GM12878 (cell line): ENCODE data around the gene ZNF618. TPM values are rescaled to one million over a fixed set of nuclear protein-coding genes. Genes with fewer than 3 reads are reported as not detected.

Source experiments
- ATAC-seq: fragments of 200-7000 bp; cut with Tn5 transposase; 3 replicates; pipeline ENCODE4 v1.9.1; 2020; ENCODE audit warnings: mild to moderate bottlenecking, moderate library complexity
- BruUV-seq: library from RNA; stranded (reverse); fragments of 400-500 nt; replicated peaks from 2 replicates; lab custom pipeline; 2021; lab: Mats Ljungman, UMichigan
- CTCF ChIA-PET: fragments of 300-600 bp; sonication (Branson Sonifier 250); formaldehyde crosslinking; extraction: SDS; loops from one replicate; lab custom pipeline; 2021; ENCODE audit warnings: inconsistent platforms; lab: Yijun Ruan, JAX
- POLR2A ChIA-PET: fragments of 350-600 bp; formaldehyde crosslinking; extraction: SDS; loops from one replicate; lab custom pipeline; 2021; ENCODE audit warnings: inconsistent platforms; lab: Charles Lee
- RAD21 ChIA-PET: fragments of 300-600 bp; sonication (Branson Sonifier 250); formaldehyde crosslinking; loops from one replicate; lab custom pipeline; 2023; ENCODE audit warnings: antibody characterized with exemption; ENCODE audit not compliant: unreplicated experiment; lab: Charles Lee
- SMC1A ChIA-PET: fragments of 300-600 bp; sonication (Branson Sonifier 250); formaldehyde crosslinking; loops from one replicate; lab custom pipeline; 2023; ENCODE audit not compliant: unreplicated experiment, uncharacterized antibody; lab: Charles Lee
- DNase-seq: peaks from one replicate; pipeline ENCODE4 v3.0.0-alpha.2; 2011; ENCODE audit warnings: low read depth, low spot score
- FAIRE-seq: peaks from 3 replicates; lab custom pipeline; 2011; peaks lifted over from hg19 to GRCh38; lab: Jason Lieb, UNC
- H2AFZ ChIP-seq: 2 replicates; pipeline ENCODE4 v1.6.0; 2011; ENCODE audit warnings: low read depth, low read length, control low read depth; ENCODE audit not compliant: control insufficient read depth
- H3K27ac ChIP-seq: 2 replicates; pipeline ENCODE4 v1.5.1; 2011; ENCODE audit warnings: control low read depth; ENCODE audit not compliant: control insufficient read depth, insufficient read depth
- H3K27me3 ChIP-seq, 2 experiments: replicated peaks in 1 of 2; 2 replicates each; pipeline versions ENCODE4 v1.6.0 to v1.6.1; 2011; ENCODE audit warnings: low read length in 1 of 2; ENCODE audit not compliant: control insufficient read depth in 2 of 2, insufficient read depth in 2 of 2
- H3K36me3 ChIP-seq, 2 experiments: 2 replicates each; pipeline ENCODE4 v1.5.1; 2011; ENCODE audit warnings: low read length in 1 of 2; ENCODE audit not compliant: control insufficient read depth in 2 of 2, insufficient read depth in 2 of 2
- H3K4me1 ChIP-seq: 2 replicates; pipeline ENCODE4 v1.6.1; 2011; ENCODE audit warnings: mild to moderate bottlenecking, low read length, moderate library complexity, mixed read lengths; ENCODE audit not compliant: control insufficient read depth, insufficient read depth
- H3K4me2 ChIP-seq: 2 replicates; pipeline ENCODE4 v1.6.0; 2011; ENCODE audit warnings: control low read depth; ENCODE audit not compliant: control insufficient read depth, insufficient read depth
- H3K4me3 ChIP-seq: fragments of 200-600 bp; sonication (generic); 2 replicates; pipeline ENCODE4 v1.5.1; 2016
- H3K79me2 ChIP-seq: 2 replicates; pipeline ENCODE4 v1.6.0; 2011; ENCODE audit warnings: low read length; ENCODE audit not compliant: control insufficient read depth, insufficient read depth
- H3K9ac ChIP-seq: 2 replicates; pipeline ENCODE4 v1.8.0; 2011; ENCODE audit warnings: low read length, control low read depth, mixed read lengths; ENCODE audit not compliant: control insufficient read depth, insufficient read depth
- H3K9me3 ChIP-seq: replicated peaks from 3 replicates; pipeline ENCODE4 v1.5.1; 2011; ENCODE audit warnings: mild to moderate bottlenecking, low read length; ENCODE audit not compliant: control insufficient read depth, insufficient read depth
- H4K20me1 ChIP-seq: 2 replicates; pipeline ENCODE4 v1.6.0; 2011; ENCODE audit not compliant: control insufficient read depth, insufficient read depth
- BACH1 ChIP-seq: fragments of 450-650 bp; IDR thresholded peaks from 2 replicates; pipeline ENCODE4 v1.6.1; 2017; ENCODE audit warnings: mild to moderate bottlenecking, borderline replicate concordance
- IRF3 ChIP-seq: fragments of 450-650 bp; IDR thresholded peaks from 2 replicates; pipeline ENCODE4 v1.6.1; 2014; ENCODE audit warnings: mild to moderate bottlenecking
- ZBTB40 ChIP-seq: fragments of 450-650 bp; IDR thresholded peaks from 2 replicates; pipeline ENCODE4 v1.6.1; 2016; ENCODE audit warnings: mild to moderate bottlenecking, moderate library complexity, borderline replicate concordance
- WGBS: methylation state at CpG from one replicate; pipeline ENCODE4 v1.1.6; 2016; ENCODE audit warnings: low lambda C conversion rate; ENCODE audit not compliant: insufficient replicate concordance, insufficient coverage; ENCODE audit errors: missing lambda C conversion rate; 5-methylcytosine and 5-hydroxymethylcytosine counted together
- in situ Hi-C: fragments of 300-500 bp; cut with MboI; formaldehyde crosslinking; loops from 9 replicates; pipeline ENCODE4 v1.14.3; 2018; ENCODE audit warnings: mixed read lengths
- intact Hi-C: fragments of 100-400 bp; cut with micrococcal nuclease; formaldehyde crosslinking; loops from one replicate; pipeline ENCODE4 v1.14.2; 2022; ENCODE audit not compliant: unreplicated experiment
- polyA plus RNA-seq, 11 experiments: library from polyadenylated mRNA; depleted of rRNA in 4 of 11; unstranded in 6 of 11; stranded (reverse) in 5 of 11; fragments of >200 nt; fragmentation: Nextera tagmentation in 4 of 11; fragmentation: Illumina TruSeq in 1 of 11; extraction: Ambion mirVana in 4 of 11; extraction: Trizol in 1 of 11; gene quantifications; 1 replicate in 1 of 11; 2 replicates in 10 of 11; pipeline versions ENCODE4 v1.2.1 to v1.2.3, GENCODE V29; 2011 to 2016; ENCODE audit warnings: inconsistent platforms in 2 of 11, missing spikeins in 2 of 11, low read depth in 1 of 11
- total RNA-seq, 4 experiments: library from RNA; depleted of rRNA in 3 of 4; stranded (reverse); fragments of >200 nt in 3 of 4; fragmentation: Illumina TruSeq in 1 of 4; extraction: Trizol in 1 of 4; gene quantifications; 2 replicates each; pipeline versions ENCODE4 v1.2.1 to v1.2.3, GENCODE V29; 2013 to 2021

The ZNF618 gene
- total and polyA plus RNA-seq, 10 of the 15 experiments (the other 5 are each of a cell fraction or from before 2014, with no cell fraction given): 0.01 to 0.24 (median 0.06) TPM; not detected in 2

GRCh38 chr9:113993838-113994540, 117.9 kb downstream of the ZNF618 start (continued):
- TF ChIP-seq ZBTB40: no peak

GRCh38 chr9:113995401-113995800, 119.3 kb downstream of the ZNF618 start:
- in situ Hi-C loops: no loop called here
- H3K9me3 ChIP-seq: no peaks in the 10 kb centered on the region
- no peak overlapping the region for H3K27ac ChIP-seq
- FAIRE-seq (no peak), ATAC-seq (no peak), DNase-seq (no peak)
- H2AFZ ChIP-seq: no peak overlapping the region
- ChIA-PET SMC1A (no interaction called here), CTCF (no interaction called here), RAD21 (no interaction called here), POLR2A (no interaction called here)
- TF ChIP-seq BACH1 (no peak), IRF3 (no peak)
- 12% methylated on average over 4 of the region's 4 CpGs for WGBS
- no peaks in the 10 kb centered on the region for H4K20me1 ChIP-seq
- peaks cover 0 to 3% of the 10 kb centered on the region in 2 experiments; a peak in 1 of 4 replicates for H3K27me3 ChIP-seq
- BruUV-seq: no TSS peak
- no peaks in the 10 kb centered on the region for H3K79me2 ChIP-seq
- no peaks in the 10 kb centered on the region for H3K36me3 ChIP-seq
- intact Hi-C loops: no loop called here
- H3K4me1 ChIP-seq: no peaks in the 10 kb centered on the region
- no peak overlapping the region for H3K4me2 ChIP-seq
- H3K9ac ChIP-seq: no peak overlapping the region
- H3K4me3 ChIP-seq: no peak overlapping the region
